Sciatic nerve (tissue), 2 donors: Measurements from ENCODE around the gene CPA3. TPM values are rescaled to one million over a fixed set of nuclear protein-coding genes. Genes with fewer than 3 reads are reported as not detected.

Source experiments
- ATAC-seq: fragments of 200-7000 bp; cut with Tn5 transposase; one replicate; pipeline ENCODE4 v1.9.1; 2020; ENCODE audit warnings: mild to moderate bottlenecking, moderate library complexity
- DNase-seq: peaks from one replicate; pipeline ENCODE4 v3.0.0-alpha.2; 2020; ENCODE audit warnings: low spot score
- intact Hi-C: fragments of 100-400 bp; cut with DNase I; formaldehyde crosslinking; loops from one replicate; pipeline ENCODE4 v1.14.2; 2022
- total RNA-seq: library from RNA; stranded (reverse); fragmentation: NEBNext Ultra II Directional; extraction: Animal tissue kit (Norgen Biotek cat#: 25700); gene quantifications from one replicate; pipeline ENCODE4 v1.2.1, GENCODE V29; 2021
- donor health status: DM: no; HTN: no; CAD: no.
- donor health status: DM: no; HTN: no; CAD: no.

The CPA3 gene
- 10.3 TPM for total RNA-seq

GRCh38 chr3:148865049-148865448, at the start of gene CPA3:
CPA3 (plus strand) TSS chr3:148865296; CDS start chr3:148865308, 12 bp downstream.
- intact Hi-C loops: no loop called here
- DNase-seq (no peak), ATAC-seq (no peak)

DNA sequence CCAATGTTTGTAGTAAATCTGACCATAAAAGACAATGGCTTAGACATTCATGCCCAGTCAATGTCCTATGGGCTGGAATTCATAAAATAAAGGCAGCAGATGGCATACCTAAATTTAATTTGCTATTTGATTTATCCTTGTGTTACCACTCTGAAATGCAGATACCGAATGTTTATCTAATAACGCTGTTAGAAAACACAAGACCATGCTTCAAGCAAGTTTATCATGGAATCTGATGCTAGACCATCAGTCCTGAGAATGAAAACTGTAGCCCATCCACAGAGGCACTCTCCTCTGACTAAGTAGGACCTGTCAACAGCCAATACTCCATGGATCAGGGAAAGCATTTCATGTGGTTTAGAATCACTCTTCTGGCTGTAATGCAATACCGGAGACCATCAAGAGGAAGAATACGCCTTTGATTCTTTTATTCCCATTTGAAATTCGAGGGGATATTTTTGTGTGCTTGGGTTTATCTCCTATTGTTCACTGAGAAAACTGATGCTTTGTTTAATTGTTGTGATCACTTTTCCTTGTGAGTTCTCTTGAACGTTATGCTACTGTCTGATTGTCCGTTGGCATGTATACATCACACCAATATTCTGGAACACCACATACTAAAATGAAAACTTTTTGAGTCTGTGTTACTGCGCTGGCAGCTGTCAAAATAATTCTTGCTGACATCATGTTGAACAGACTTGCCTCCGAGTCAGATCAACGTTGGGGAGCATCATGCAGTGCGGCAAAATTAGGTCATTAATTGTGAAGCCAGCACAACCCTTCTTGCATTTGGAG, 49.6 kb upstream of the CPA3 start:
- intact Hi-C loops: no loop called here
- DNase-seq (no peak), ATAC-seq (no peak)

GRCh38 chr3:148816427-148816826, 48.7 kb upstream of the CPA3 start:
- intact Hi-C loops: no loop called here
- DNase-seq: no peak

DNA sequence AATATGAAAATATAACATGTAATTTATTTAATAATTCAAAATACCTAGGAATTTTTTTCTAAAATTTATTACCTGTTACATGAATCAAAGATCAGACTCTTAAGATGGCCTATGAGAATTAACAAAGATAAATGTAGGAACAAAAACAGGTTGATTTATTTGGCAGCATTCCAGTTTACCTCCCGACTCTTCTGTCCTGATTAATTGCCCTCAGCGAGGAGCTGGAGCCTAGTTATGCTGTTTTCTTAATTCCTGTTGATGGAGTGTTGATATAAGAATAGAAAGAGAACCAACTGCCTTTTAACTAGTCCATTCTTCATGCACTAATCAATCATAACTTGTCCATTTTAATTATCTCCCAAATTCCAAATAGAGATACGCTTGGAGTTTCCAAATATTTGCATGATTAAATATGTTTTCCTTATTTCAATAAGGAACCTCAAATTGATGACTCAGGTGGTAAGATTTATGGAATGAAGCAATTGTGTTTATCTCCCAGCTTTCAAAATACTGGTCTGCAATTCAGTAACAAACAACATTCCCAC, 48.0 kb upstream of the CPA3 start:
- intact Hi-C loops: no loop called here
- DNase-seq (no peak), ATAC-seq (no peak)

More at GRCh38 chr3:148816427-148816826, 48.7 kb upstream of the CPA3 start:
- ATAC-seq: no peak

DNA sequence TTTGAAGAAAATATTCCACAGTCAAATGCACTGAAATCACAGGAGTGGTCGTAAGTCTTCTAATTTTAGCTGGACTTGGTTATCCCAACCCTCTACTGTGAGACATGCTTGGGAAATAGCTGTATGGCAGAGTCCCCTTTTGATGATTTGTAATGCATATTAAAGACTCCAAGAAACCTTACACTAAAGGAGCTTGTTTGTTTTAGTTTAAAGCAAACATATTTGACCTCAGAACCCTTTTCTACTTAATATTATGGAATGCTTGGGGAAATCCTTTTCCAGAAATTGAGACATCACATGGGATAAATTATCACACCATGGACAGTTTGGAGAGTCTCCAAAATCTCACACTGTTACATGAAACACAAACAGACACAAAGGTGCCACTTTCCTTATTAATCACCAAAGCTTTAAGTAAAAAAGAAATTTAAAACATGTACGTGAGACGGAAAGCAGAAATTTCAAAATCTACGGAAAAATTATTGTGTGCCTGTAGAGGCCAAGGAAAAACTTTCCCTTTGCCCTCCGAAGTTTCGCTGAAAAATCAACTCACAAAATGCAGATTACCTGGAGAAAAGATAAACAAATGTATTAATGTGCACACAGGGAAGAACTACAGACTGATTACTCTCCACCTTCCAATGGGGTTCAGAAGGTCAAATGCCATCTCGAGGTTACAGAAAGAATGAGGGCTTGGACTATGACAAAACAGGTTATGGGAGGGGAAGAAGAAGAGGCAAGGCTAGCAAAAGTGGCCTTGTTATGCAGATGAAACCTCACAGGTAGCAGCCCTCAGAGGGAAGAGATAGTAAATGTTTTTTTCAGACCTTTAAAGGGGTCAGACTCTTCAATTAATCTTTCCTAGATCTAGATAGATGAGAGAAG, 44.5 kb upstream of the CPA3 start:
- ATAC-seq (no peak), DNase-seq (no peak)
- intact Hi-C loops: no loop called here

DNA sequence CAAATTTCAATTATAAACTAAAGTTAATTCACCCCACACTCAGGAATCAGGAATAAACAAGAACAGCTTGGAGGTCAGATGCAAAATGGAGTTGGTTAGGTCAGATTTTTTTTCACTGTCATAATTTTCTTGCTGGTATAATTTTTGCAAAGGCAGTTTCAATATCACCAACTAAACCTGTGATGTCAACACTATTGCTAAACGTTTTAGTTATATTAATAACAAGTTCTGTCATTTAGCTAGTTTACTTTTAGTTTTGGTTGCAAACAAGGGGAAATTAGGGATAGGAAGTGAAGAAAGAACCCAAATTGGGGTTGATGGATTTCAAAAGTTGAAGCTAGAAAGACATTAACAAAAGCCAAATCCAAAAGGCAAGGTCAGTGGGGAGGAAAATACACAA, 42.1 kb upstream of the CPA3 start:
- DNase-seq (no peak), ATAC-seq (no peak)
- intact Hi-C loops: no loop called here

DNA sequence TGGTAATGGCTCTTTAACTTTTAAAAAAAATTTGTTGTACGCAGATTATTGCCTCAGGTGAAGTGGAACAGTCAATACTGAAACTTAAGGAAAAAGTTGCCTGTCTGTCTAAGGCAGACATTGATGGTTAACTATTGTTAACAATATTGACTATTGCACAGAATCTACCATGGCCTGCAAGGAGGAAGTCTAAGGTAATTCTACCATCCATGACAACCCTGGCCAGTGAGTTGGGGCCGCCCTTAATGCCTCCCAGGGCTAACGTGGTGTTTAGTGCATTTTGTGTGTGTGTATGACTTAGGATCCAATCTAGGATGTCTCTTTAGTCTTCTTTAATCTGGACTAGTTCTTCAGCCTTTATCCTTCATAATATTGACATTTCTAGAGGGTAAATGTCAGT, 39.6 kb upstream of the CPA3 start:
- no peak for DNase-seq
- ATAC-seq: no peak
- intact Hi-C loops: no loop called here

GRCh38 chr3:148827585-148827984, 37.5 kb upstream of the CPA3 start, which contains the start of gene CPB1:
CPB1 (plus strand) TSS chr3:148827811; CDS start chr3:148827824, 13 bp downstream.
- intact Hi-C loops: no loop called here
- DNase-seq: no peak
- no peak for ATAC-seq

DNA sequence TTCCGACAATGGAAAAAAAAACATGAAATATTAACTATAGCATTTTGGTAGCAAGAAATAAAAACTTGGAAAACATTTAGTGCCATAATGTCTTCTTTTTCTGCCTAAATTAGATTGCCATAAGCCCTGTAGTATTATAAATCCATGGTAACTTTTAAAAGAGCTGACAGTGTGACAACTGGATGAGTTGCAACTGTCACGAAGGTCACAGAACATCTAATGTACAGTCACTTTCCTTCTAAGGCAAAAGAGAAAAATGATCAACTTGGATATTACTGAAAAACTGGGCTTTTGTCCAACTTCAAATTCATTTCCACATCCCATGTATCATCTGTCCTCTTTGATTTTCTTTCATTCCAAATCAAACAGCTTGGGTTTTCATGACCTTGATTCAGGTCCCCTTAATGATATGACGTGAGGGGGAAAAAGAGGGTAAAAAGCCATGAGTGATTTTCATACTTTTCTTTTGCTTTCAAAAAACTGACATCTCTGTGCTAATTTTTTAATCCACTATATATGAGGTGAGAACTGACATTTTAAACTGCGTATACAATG, 36.9 kb upstream of the CPA3 start:
- DNase-seq: no peak
- intact Hi-C loops: no loop called here
- ATAC-seq: no peak

- DNase-seq (no peak), ATAC-seq (no peak)
- intact Hi-C loops: no loop called here
Measured at GRCh38 chr3:148829926-148830325, 35.2 kb upstream of the CPA3 start.

DNA sequence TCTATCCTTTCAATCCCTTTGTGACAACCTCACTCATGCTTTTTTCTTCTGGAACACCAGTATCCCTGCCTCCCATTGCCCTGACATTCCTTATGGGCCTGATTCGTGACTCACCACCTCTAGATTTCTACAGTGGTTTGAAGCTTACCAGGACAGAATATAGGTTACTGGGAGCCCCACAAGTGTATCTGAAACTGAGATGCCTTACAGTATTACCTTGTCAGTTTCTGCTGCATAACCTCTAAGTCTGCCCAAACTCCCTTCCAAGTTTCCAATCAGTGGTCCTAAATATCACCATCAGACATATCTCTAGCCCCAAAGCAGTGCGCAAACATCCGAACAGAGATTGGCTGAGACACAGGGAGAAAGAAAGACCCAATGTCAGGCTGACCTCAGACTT, 31.9 kb upstream of the CPA3 start:
- no peak for DNase-seq
- ATAC-seq: no peak
- intact Hi-C loops: no loop called here

DNA sequence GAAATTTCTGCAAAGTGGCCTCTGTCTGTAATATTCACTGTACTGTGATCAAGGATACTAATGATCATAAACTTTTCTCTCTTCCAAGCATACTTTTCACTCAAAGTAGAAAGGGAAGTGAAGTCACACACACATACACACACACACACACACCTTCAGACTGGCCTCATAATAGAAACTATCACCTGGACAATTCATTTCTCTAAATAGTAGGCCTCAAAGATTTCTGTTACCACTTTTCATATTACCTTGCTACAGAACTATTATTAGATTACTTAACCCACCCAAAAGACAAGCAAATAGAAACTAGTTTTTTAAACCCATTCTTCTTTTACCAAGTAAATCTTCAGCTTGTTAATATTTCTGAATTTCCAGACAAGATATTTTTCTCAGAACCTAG, 25.3 kb upstream of the CPA3 start:
- ATAC-seq (no peak), DNase-seq (no peak)
- intact Hi-C loops: no loop called here

DNA sequence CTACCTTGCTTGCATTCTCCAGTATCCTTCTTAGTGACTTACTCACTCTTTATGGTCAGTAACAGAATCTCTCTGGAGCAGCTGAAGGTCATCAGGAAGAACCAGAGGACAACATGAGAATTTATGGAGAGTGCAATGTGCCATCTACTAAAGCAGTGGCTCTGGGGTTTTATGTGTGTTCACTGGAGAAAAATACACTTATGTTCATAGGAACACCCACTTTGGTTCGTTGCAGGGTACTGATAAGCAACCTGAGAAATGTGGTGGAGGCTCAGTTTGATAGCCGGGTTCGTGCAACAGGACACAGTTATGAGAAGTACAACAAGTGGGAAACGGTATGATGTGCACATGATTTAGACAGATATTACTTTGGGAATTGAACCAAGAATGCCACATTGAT, 24.6 kb upstream of the CPA3 start:
- intact Hi-C loops: no loop called here
- no peak for ATAC-seq
- DNase-seq: no peak

GRCh38 chr3:148845756-148846395, 19.2 kb upstream of the CPA3 start:
- no peak for DNase-seq
- intact Hi-C loops: no loop called here
- ATAC-seq: no peak

- DNase-seq (no peak), ATAC-seq (peak; percentile 76)
- intact Hi-C loops: no loop called here
Measured at GRCh38 chr3:148847351-148847750, 17.7 kb upstream of the CPA3 start.

DNA sequence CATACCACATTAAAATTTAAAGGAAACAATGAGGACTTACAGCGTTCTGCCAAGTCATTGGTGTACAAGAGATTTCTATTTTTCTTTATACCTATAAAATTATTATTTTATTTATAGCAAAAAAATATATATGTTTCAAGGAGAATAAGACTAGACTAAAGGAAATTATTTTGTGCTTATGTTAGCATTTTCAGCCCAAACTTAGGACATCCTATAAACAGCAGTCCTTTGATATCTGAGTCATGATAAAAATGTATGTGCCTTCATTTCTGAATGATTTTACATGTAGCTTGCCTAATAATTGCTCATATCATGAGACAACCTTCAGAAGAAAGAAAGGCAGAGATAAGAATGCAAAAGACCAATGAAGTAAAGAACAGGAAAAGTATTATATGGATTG, 16.7 kb upstream of the CPA3 start:
- ATAC-seq (no peak), DNase-seq (no peak)
- intact Hi-C loops: no loop called here

DNA sequence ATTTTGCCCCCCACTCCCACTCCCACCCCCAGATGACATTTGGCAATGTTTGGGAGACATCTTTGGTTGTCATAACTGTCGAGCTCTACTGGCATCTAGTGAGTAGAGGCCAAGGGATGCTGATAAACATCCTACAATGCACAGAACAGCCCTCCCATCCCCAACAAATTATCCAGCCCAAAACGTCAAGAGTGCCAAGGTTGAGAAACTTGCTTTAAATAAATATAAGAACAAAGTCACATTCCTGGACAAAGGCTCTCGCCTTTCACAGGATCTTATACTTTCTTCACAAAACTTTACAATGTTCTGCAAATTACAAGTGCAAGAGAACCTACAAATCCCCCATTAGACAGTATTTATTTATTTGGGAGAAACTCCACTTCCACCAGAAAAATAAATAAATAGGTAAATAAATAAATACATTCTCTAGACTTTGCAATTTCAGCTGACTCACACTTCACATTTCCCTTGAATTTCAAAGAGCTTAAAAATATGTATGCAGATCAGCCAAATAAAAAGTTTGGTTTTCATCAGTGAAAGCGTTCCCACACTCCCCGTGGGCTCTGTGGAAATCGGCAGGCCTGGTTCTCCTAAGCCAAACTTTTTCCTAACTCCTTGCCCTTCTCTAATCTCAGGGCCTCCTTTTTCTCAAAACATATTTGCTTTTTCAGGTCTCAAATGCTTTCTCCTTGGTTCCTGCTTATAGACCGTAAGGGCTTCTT, 12.7 kb upstream of the CPA3 start:
- ATAC-seq (peak; percentile 58), DNase-seq (no peak)
- intact Hi-C loops: no loop called here

DNA sequence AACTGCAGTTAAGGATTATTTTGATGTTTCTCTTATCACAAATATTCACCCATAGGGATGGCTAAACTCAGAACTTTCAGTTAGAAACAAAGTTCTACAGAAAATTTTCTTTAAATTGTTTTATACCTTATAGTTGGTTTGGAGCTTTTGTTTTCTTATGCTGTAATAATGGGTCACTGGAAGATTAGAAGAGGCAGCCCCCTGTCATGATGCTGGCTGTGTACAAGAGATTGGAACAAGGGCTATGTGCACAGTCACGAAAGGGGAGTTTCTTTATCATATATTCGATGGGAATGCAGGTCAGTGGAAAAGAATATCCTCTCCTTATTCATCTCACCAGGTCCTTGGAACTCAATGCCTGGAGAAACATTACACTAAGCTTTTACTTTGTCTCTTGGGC, 12.0 kb upstream of the CPA3 start:
- intact Hi-C loops: no loop called here
- DNase-seq: no peak
- no peak for ATAC-seq

DNA sequence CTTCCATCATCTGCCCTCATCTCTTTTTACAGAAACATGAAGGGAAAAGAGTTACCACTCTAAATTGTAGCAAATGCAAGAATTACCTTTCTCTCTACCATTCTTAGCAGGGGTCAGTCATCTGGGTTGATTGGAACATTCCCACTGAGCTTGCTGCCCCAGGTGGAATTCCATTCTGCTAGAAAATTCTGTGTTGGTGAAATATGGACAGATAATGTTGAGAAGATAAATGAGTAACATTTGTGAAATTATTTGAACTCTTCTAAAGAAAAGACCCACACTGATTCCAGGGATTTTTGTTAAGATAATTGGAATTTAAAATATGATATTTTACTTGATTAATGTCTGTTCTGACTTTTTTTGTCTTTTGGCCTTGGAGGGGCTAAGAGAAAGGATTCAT, 11.0 kb upstream of the CPA3 start:
- intact Hi-C loops: no loop called here
- ATAC-seq: no peak
- DNase-seq: no peak
